Liver (tissue), 3 donors: ENCODE data around the gene IL12RB2.

ENCODE experiments used
- EGR1 ChIP-seq, 2 donors: IDR thresholded peaks; 2 replicates each; pipeline ENCODE4 v1.6.1; 2016 to 2018; ENCODE audit warnings: antibody characterized with exemption in 2 of 2, low read depth in 2 of 2
- FOXA2 ChIP-seq: IDR thresholded peaks from 2 replicates; pipeline ENCODE4 v1.6.1; 2016; ENCODE audit warnings: antibody characterized with exemption
- GABPA ChIP-seq, 2 donors: IDR thresholded peaks in 1 of 2; conservative IDR thresholded peaks in 1 of 2; 2 replicates each; pipeline ENCODE4 v1.6.1; 2016; ENCODE audit warnings: antibody characterized with exemption in 2 of 2, mild to moderate bottlenecking in 1 of 2, moderate library complexity in 1 of 2
- JUND ChIP-seq, 2 donors: IDR thresholded peaks; 2 replicates each; pipeline ENCODE4 v1.6.1; 2016; ENCODE audit warnings: antibody characterized with exemption in 2 of 2
- NR2F2 ChIP-seq: IDR thresholded peaks from 2 replicates; pipeline ENCODE4 v1.6.1; 2016; ENCODE audit warnings: antibody characterized with exemption
- RAD21 ChIP-seq, 2 donors: IDR thresholded peaks; 2 replicates each; pipeline ENCODE4 v1.6.1; 2016; ENCODE audit warnings: antibody characterized with exemption in 2 of 2, mild to moderate bottlenecking in 2 of 2
- SP1 ChIP-seq: IDR thresholded peaks from 2 replicates; pipeline ENCODE4 v1.6.1; 2018; ENCODE audit warnings: antibody characterized with exemption, mild to moderate bottlenecking
- TAF1 ChIP-seq: conservative IDR thresholded peaks from 2 replicates; pipeline ENCODE4 v1.6.1; 2016; ENCODE audit warnings: antibody characterized with exemption, mild to moderate bottlenecking
- YY1 ChIP-seq: IDR thresholded peaks from 2 replicates; pipeline ENCODE4 v1.6.1; 2016; ENCODE audit warnings: antibody characterized with exemption, mild to moderate bottlenecking
- TF ChIP-seq, protein P1 (sequence below): fragments of 150-350 bp; IDR thresholded peaks from 2 replicates; pipeline ENCODE4 v1.5.1; 2017; ENCODE audit warnings: improper control_type of control experiment, low read depth, low read length; ENCODE audit not compliant: missing input control
- TF ChIP-seq, protein P2 (sequence below): IDR thresholded peaks from 2 replicates; pipeline ENCODE4 v1.6.1; 2016; ENCODE audit warnings: antibody characterized with exemption, mild to moderate bottlenecking
- TF ChIP-seq, protein P3 (sequence below): IDR thresholded peaks from 2 replicates; pipeline ENCODE4 v1.6.1; 2016; ENCODE audit warnings: antibody characterized with exemption
- donor health status: healthy.
- donor health status: healthy.

DNA sequence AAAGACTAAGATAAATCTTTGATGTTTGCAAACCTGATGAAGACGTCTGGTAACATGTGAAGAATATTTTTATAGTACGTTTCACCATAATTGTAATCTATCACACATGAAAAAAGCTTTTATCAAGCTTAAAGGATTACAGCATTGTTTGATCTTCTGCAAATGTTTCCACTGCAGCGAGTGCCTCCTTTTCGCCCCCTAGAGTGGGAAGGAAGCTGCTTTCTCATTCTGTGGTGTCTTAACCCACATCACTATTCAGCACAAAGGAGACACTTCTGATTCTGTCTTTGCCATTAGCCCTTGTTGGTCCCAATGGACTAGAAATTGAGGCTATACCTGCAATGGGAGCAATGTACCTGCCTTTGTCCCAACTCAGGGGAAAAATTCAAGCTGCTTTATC, 46.0 kb upstream of the IL12RB2 start:
- TF ChIP-seq, protein P1, sequence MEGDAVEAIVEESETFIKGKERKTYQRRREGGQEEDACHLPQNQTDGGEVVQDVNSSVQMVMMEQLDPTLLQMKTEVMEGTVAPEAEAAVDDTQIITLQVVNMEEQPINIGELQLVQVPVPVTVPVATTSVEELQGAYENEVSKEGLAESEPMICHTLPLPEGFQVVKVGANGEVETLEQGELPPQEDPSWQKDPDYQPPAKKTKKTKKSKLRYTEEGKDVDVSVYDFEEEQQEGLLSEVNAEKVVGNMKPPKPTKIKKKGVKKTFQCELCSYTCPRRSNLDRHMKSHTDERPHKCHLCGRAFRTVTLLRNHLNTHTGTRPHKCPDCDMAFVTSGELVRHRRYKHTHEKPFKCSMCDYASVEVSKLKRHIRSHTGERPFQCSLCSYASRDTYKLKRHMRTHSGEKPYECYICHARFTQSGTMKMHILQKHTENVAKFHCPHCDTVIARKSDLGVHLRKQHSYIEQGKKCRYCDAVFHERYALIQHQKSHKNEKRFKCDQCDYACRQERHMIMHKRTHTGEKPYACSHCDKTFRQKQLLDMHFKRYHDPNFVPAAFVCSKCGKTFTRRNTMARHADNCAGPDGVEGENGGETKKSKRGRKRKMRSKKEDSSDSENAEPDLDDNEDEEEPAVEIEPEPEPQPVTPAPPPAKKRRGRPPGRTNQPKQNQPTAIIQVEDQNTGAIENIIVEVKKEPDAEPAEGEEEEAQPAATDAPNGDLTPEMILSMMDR: no peak
- no peak for TF ChIP-seq YY1
- no peak for TF ChIP-seq RAD21 (IDR thresholded peaks at IDR 0.05)
- no peak for TF ChIP-seq JUND (IDR thresholded peaks at IDR 0.05)
- TF ChIP-seq, protein P2, sequence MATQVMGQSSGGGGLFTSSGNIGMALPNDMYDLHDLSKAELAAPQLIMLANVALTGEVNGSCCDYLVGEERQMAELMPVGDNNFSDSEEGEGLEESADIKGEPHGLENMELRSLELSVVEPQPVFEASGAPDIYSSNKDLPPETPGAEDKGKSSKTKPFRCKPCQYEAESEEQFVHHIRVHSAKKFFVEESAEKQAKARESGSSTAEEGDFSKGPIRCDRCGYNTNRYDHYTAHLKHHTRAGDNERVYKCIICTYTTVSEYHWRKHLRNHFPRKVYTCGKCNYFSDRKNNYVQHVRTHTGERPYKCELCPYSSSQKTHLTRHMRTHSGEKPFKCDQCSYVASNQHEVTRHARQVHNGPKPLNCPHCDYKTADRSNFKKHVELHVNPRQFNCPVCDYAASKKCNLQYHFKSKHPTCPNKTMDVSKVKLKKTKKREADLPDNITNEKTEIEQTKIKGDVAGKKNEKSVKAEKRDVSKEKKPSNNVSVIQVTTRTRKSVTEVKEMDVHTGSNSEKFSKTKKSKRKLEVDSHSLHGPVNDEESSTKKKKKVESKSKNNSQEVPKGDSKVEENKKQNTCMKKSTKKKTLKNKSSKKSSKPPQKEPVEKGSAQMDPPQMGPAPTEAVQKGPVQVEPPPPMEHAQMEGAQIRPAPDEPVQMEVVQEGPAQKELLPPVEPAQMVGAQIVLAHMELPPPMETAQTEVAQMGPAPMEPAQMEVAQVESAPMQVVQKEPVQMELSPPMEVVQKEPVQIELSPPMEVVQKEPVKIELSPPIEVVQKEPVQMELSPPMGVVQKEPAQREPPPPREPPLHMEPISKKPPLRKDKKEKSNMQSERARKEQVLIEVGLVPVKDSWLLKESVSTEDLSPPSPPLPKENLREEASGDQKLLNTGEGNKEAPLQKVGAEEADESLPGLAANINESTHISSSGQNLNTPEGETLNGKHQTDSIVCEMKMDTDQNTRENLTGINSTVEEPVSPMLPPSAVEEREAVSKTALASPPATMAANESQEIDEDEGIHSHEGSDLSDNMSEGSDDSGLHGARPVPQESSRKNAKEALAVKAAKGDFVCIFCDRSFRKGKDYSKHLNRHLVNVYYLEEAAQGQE: no peak
- TF ChIP-seq SP1: no peak
- TF ChIP-seq, protein P3, sequence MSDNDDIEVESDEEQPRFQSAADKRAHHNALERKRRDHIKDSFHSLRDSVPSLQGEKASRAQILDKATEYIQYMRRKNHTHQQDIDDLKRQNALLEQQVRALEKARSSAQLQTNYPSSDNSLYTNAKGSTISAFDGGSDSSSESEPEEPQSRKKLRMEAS: no peak
- TF ChIP-seq GABPA (IDR thresholded peaks at IDR 0.05 in 1 of 2, conservative IDR thresholded peaks at IDR 0.05 in 1 of 2): no peak
- TF ChIP-seq EGR1 (IDR thresholded peaks at IDR 0.05; ENCODE audit: low read depth in 2 of 2): no peak
- TF ChIP-seq TAF1: no peak
- TF ChIP-seq FOXA2: no peak
- TF ChIP-seq NR2F2: no peak
